Ecto neural progenitor cell (in vitro differentiated cells): ENCODE measurements around the gene ZC3HAV1.
"Not testable (repeated sequence)": the region's sequence is repeated elsewhere in the genome, so short reads cannot be mapped to it uniquely, and the experiment has no call there.

Source experiments
- DNase-seq: peaks from one replicate; pipeline ENCODE4 v3.0.0-alpha.2; 2018; ENCODE audit warnings: low spot score

The ZC3HAV1 gene

GRCh38 chr7:139109188-139109982 lies at the start of gene ZC3HAV1:
Gene ZC3HAV1 (minus strand): TSS chr7:139109720. CDS start chr7:139109331, 389 bp downstream.
- peak; percentile 80 for DNase-seq

- DNase-seq, result no peak
Measured at GRCh38 chr7:139153832-139154231, 44.3 kb upstream of the ZC3HAV1 start.

GRCh38 chr7:139152149-139152548 lies 42.6 kb upstream of the ZC3HAV1 start:
- no peak for DNase-seq

- DNase-seq, result no peak
Measured at GRCh38 chr7:139139150-139139549, 29.6 kb upstream of the ZC3HAV1 start.

GRCh38 chr7:139133335-139134139 lies 24.0 kb upstream of the ZC3HAV1 start:
- DNase-seq, result peak; percentile 86

GRCh38 chr7:139132887-139133286 lies 23.4 kb upstream of the ZC3HAV1 start:
- DNase-seq, result no peak

GRCh38 chr7:139131601-139132041 lies 22.1 kb upstream of the ZC3HAV1 start:
- no peak for DNase-seq

- DNase-seq, result not testable (repeated sequence)
Measured at GRCh38 chr7:139129814-139130213, 20.3 kb upstream of the ZC3HAV1 start.

GRCh38 chr7:139127648-139128047 lies 18.1 kb upstream of the ZC3HAV1 start:
- no peak for DNase-seq

GRCh38 chr7:139125657-139126056 lies 16.1 kb upstream of the ZC3HAV1 start:
- DNase-seq, result no peak

- not testable (repeated sequence) for DNase-seq
Measured at GRCh38 chr7:139124995-139125394, 15.5 kb upstream of the ZC3HAV1 start.

- no peak for DNase-seq
Measured at GRCh38 chr7:139124084-139124914, 14.8 kb upstream of the ZC3HAV1 start.

GRCh38 chr7:139119486-139119849 lies 9.9 kb upstream of the ZC3HAV1 start:
- DNase-seq, result no peak

- no peak for DNase-seq
Measured at GRCh38 chr7:139118805-139119485, 9.4 kb upstream of the ZC3HAV1 start.

- DNase-seq, result no peak
Measured at GRCh38 chr7:139118234-139118804, 8.8 kb upstream of the ZC3HAV1 start.

- DNase-seq, result no peak
Measured at GRCh38 chr7:139117599-139118233, 8.2 kb upstream of the ZC3HAV1 start.

- no peak for DNase-seq
Measured at GRCh38 chr7:139116999-139117398, 7.5 kb upstream of the ZC3HAV1 start.

- DNase-seq, result no peak
Measured at GRCh38 chr7:139115104-139115503, 5.6 kb upstream of the ZC3HAV1 start.

GRCh38 chr7:139114585-139114984 lies 5.1 kb upstream of the ZC3HAV1 start:
- DNase-seq, result no peak

GRCh38 chr7:139114018-139114417 lies 4.5 kb upstream of the ZC3HAV1 start:
- no peak for DNase-seq

- no peak for DNase-seq
Measured at GRCh38 chr7:139112741-139113250, 3.3 kb upstream of the ZC3HAV1 start.
